ENCODE measurements around the gene GAS7.

The GAS7 gene

DNA sequence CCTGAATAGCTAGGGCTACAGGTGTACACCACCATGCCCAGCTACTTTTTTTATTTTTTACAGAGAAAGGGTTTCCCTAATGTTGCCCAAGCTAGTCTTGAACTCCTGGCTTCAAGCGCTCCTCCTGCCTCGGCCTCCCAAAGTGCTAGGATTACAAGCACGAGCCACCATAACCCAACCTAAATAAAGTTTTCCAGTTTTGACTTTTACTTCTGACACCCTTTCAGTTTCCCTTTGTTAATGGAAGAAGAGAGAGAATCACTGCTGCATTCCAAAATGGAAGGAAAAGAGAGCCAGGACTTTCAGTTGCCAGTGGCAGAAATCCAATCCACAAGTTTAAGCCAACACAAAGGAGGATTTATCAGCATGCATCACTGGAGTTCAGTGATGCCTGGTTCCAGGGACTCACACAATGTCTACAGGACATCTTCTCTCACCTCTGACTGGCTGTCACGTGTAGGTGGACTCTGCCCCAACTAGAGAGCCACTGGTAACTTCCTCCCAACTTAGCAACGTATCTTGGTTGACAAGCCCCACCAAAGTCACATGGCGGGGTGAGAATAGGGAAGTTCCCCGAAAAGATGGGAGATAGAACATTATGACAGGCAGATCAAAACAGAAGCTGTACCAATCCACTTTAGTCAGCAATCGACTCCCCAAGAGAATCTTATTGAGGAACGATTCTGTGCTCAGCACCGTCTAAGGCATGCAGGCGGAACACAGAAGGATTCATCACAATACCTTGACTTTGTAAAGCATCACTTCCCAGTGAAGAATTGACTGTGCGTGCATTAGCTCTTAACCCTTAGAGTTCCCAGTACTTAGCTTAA is 46.5 kb downstream of the GAS7 start:
- TF ChIP-seq GLIS3 (CRISPR knock-in tag; IDR thresholded peaks at IDR 0.05) = no peak
- TF ChIP-seq PPARA (CRISPR knock-in tag; IDR thresholded peaks at IDR 0.05; ENCODE audit: borderline replicate concordance) = no peak
- no peak for TF ChIP-seq ZNF565 (CRISPR knock-in tag; conservative IDR thresholded peaks at IDR 0.05; ENCODE audit: low read depth)
- no peak for TF ChIP-seq TCF4 (CRISPR knock-in tag; IDR thresholded peaks at IDR 0.05; ENCODE audit: borderline replicate concordance)
- TF ChIP-seq ARNTL (CRISPR knock-in tag; IDR thresholded peaks at IDR 0.05; ENCODE audit: borderline replicate concordance, low read depth) = no peak
- ATAC-seq = no peak

DNA sequence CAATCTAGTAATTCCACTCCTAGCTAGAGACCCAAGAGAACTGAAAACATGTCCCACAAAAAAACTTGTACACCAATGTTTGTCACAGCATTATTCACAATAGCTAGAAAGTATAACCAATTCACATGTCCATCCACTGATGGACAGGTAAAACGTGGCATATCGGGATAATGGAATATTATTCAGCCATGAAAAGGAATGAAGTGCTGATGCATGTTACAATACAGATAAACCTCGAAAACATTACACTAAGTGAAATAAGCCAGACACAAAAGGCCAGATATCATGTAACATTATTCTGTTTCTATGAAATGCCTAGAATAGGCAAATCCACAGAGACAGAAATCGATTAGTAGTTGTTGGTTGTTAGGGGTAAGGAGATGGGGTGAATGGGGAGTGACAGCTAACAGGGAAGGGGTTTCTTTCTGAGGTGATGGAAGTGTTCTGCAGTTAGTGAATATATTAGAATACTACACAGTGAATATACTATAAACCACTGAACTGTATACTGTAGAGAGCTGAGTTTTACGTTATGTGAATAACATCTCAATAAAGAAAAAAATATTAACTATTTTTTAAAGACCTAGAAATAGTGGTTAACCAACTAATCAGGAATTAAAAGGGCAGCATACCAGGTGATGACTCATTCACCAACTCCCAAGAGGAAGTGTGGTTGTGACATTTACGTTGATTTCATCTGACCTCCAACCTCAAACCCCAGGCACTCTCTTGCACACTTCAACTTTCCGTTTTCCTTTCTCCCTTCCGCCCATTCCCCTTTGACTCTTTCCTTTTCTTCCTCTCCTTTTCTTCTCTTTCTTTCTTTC is 48.6 kb downstream of the GAS7 start:
- ATAC-seq = no peak

DNA sequence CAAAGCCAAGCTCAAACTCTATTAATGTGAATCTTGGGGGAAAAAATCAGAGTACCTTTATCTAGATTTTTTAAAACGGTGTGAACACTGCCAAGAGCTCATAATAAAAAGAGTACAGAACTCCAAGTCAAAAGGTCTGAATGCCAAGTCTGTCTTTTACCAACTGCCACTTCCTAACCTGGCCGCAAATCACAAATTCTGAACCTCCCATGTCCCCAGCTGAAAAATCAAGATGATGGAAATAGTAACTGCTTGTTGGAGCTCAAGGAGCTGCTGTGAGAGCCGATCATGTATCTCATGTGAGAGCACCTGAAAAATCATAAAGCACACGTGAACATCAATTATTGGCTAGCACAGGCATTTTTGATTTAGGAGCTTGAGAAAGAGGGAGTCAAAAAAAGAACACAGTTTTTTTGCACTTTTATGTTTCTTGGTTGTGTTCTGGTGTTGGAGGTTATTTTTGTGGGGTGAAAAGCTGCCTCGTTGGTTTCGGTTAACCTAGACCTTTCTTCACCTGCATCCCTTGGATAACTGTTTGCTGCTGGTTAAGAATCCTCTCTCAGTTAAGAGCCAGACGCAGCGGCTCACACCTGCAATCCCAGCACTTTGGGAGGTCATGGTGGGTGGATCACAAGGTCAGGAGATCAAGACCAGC is 50.5 kb downstream of the GAS7 start:
- ATAC-seq = no peak
- no peak for TF ChIP-seq RARB (CRISPR knock-in tag; IDR thresholded peaks at IDR 0.05)

More for the DNA sequence above, 48.6 kb downstream of the GAS7 start:
- TF ChIP-seq BACH2 (CRISPR knock-in tag; IDR thresholded peaks at IDR 0.05; ENCODE audit: borderline replicate concordance) (no peak), SNAI2 (CRISPR knock-in tag; IDR thresholded peaks at IDR 0.05) (no peak)
- TF ChIP-seq, protein P1, sequence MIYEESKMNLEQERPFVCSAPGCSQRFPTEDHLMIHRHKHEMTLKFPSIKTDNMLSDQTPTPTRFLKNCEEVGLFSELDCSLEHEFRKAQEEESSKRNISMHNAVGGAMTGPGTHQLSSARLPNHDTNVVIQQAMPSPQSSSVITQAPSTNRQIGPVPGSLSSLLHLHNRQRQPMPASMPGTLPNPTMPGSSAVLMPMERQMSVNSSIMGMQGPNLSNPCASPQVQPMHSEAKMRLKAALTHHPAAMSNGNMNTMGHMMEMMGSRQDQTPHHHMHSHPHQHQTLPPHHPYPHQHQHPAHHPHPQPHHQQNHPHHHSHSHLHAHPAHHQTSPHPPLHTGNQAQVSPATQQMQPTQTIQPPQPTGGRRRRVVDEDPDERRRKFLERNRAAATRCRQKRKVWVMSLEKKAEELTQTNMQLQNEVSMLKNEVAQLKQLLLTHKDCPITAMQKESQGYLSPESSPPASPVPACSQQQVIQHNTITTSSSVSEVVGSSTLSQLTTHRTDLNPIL (CRISPR knock-in tag; IDR thresholded peaks at IDR 0.05; ENCODE audit: low read depth) = no peak

DNA sequence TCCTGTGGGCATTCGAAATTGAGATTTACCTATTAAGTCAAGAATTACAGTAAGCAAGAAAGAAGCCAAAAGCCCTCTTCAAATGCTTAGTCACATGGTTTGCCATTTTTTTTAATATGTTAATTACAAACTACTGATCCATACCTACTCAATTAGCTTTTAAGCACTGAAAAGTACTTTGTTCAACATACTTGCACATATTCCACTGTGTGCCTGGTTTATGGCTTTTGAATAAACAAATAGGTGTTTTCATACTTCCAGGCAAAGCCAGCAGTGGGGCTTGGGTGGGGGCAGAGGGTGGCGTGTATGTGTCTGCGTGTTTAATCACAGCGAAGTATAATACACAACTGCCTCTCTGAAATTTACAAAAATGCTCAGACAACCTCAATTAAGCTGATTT is 51.4 kb downstream of the GAS7 start:
- TF ChIP-seq ZFP3 (CRISPR knock-in tag; IDR thresholded peaks at IDR 0.05) = no peak
- no peak for TF ChIP-seq PPARA (CRISPR knock-in tag; IDR thresholded peaks at IDR 0.05; ENCODE audit: borderline replicate concordance)
- no peak for TF ChIP-seq ZNF8 (CRISPR knock-in tag; IDR thresholded peaks at IDR 0.05)
- TF ChIP-seq ISL1 (CRISPR knock-in tag; IDR thresholded peaks at IDR 0.05) = no peak
- TF ChIP-seq, protein P1 (CRISPR knock-in tag; IDR thresholded peaks at IDR 0.05; ENCODE audit: low read depth) = no peak
- TF ChIP-seq TCF4 (CRISPR knock-in tag; IDR thresholded peaks at IDR 0.05; ENCODE audit: borderline replicate concordance) = no peak
- no peak for TF ChIP-seq CSDC2 (CRISPR knock-in tag; IDR thresholded peaks at IDR 0.05)
- TF ChIP-seq RARB (CRISPR knock-in tag; IDR thresholded peaks at IDR 0.05) = no peak
- TF ChIP-seq, protein P2, sequence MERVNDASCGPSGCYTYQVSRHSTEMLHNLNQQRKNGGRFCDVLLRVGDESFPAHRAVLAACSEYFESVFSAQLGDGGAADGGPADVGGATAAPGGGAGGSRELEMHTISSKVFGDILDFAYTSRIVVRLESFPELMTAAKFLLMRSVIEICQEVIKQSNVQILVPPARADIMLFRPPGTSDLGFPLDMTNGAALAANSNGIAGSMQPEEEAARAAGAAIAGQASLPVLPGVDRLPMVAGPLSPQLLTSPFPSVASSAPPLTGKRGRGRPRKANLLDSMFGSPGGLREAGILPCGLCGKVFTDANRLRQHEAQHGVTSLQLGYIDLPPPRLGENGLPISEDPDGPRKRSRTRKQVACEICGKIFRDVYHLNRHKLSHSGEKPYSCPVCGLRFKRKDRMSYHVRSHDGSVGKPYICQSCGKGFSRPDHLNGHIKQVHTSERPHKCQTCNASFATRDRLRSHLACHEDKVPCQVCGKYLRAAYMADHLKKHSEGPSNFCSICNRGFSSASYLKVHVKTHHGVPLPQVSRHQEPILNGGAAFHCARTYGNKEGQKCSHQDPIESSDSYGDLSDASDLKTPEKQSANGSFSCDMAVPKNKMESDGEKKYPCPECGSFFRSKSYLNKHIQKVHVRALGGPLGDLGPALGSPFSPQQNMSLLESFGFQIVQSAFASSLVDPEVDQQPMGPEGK (CRISPR knock-in tag; IDR thresholded peaks at IDR 0.05; ENCODE audit: borderline replicate concordance) = no peak
- no peak for TF ChIP-seq ZC3H10 (CRISPR knock-in tag; IDR thresholded peaks at IDR 0.05)
- no peak for TF ChIP-seq ZFP30 (CRISPR knock-in tag; IDR thresholded peaks at IDR 0.05)
- no peak for TF ChIP-seq ARNTL (CRISPR knock-in tag; IDR thresholded peaks at IDR 0.05; ENCODE audit: borderline replicate concordance, low read depth)
- ATAC-seq = no peak

DNA sequence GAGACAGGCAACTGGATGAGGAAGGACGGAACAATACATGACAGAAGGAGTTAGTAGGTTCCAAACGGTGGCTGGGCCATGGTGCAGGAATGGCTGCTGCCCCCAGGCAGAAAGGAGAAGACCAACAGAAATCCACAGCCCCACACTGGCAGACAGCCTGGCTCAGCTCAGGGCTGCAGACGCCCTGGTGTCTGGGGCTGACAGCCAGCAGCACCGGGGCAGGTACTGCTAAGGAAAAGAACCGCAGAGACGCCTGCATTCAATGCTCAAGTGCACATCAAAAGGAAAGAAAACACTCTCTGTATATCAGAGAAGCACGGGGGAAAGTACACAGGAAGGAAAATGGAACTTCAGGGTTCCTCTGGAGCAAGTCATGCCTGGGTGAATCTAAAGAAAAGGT is 53.4 kb downstream of the GAS7 start:
- no peak for TF ChIP-seq BACH2 (CRISPR knock-in tag; IDR thresholded peaks at IDR 0.05; ENCODE audit: borderline replicate concordance)
- no peak for TF ChIP-seq RARB (CRISPR knock-in tag; IDR thresholded peaks at IDR 0.05)
- TF ChIP-seq GLIS3 (CRISPR knock-in tag; IDR thresholded peaks at IDR 0.05) = no peak
- TF ChIP-seq CSDC2 (CRISPR knock-in tag; IDR thresholded peaks at IDR 0.05) = no peak
- TF ChIP-seq, protein P1 (CRISPR knock-in tag; IDR thresholded peaks at IDR 0.05; ENCODE audit: low read depth) = no peak
- TF ChIP-seq TCF4 (CRISPR knock-in tag; IDR thresholded peaks at IDR 0.05; ENCODE audit: borderline replicate concordance) = no peak
- TF ChIP-seq ARNTL (CRISPR knock-in tag; IDR thresholded peaks at IDR 0.05; ENCODE audit: borderline replicate concordance, low read depth) = no peak
- TF ChIP-seq ZNF8 (CRISPR knock-in tag; IDR thresholded peaks at IDR 0.05) = no peak
- TF ChIP-seq ESRRG (CRISPR knock-in tag; IDR thresholded peaks at IDR 0.05) = no peak
- TF ChIP-seq, protein P3, sequence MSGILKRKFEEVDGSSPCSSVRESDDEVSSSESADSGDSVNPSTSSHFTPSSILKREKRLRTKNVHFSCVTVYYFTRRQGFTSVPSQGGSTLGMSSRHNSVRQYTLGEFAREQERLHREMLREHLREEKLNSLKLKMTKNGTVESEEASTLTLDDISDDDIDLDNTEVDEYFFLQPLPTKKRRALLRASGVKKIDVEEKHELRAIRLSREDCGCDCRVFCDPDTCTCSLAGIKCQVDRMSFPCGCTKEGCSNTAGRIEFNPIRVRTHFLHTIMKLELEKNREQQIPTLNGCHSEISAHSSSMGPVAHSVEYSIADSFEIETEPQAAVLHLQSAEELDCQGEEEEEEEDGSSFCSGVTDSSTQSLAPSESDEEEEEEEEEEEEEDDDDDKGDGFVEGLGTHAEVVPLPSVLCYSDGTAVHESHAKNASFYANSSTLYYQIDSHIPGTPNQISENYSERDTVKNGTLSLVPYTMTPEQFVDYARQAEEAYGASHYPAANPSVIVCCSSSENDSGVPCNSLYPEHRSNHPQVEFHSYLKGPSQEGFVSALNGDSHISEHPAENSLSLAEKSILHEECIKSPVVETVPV (CRISPR knock-in tag; IDR thresholded peaks at IDR 0.05) = no peak
- TF ChIP-seq OSR1 (CRISPR knock-in tag; IDR thresholded peaks at IDR 0.05) = no peak
- ATAC-seq = no peak
